GM12878 (cell line): Measurements from ENCODE around the gene CCNI.

Source experiments
- CTCF ChIP-seq, 3 experiments: IDR thresholded peaks in 2 of 3; conservative IDR thresholded peaks in 1 of 3; 2 replicates each; pipeline ENCODE4 v1.5.1; 2011; ENCODE audit warnings: low read depth in 3 of 3, low read length in 3 of 3, mild to moderate bottlenecking in 3 of 3, control low read depth in 2 of 3, moderate library complexity in 2 of 3, inconsistent platforms in 1 of 3, mixed read lengths in 1 of 3; ENCODE audit not compliant: control insufficient read depth in 2 of 3, insufficient read depth in 1 of 3; ENCODE audit errors: extremely low read depth in 1 of 3
- PML ChIP-seq: IDR thresholded peaks from 2 replicates; pipeline ENCODE4 v1.6.1; 2012; ENCODE audit warnings: low read length, inconsistent platforms

GRCh38 chr4:77007358-77008230 is 68.2 kb downstream of the CCNI start:
- no peak for TF ChIP-seq PML
- no peak for TF ChIP-seq CTCF (IDR thresholded peaks at IDR 0.05 in 2 of 3, conservative IDR thresholded peaks at IDR 0.05 in 1 of 3; ENCODE audit: control insufficient read depth in 2 of 3, extremely low read depth in 1 of 3, insufficient read depth in 1 of 3, low read depth in 3 of 3, low read length in 3 of 3)
